Panc1 (cell line): ENCODE measurements around the gene ATAD2B.

ENCODE experiments used
- POLR2AphosphoS5 ChIP-seq: IDR thresholded peaks from 2 replicates; pipeline ENCODE4 v1.6.1; 2012; ENCODE audit warnings: mild to moderate bottlenecking, low read depth, low read length, moderate library complexity
- TF ChIP-seq, protein P1 (sequence below): fragments of 450-650 bp; IDR thresholded peaks from 2 replicates; pipeline ENCODE4 v1.5.1; 2017; ENCODE audit warnings: mild to moderate bottlenecking

DNA sequence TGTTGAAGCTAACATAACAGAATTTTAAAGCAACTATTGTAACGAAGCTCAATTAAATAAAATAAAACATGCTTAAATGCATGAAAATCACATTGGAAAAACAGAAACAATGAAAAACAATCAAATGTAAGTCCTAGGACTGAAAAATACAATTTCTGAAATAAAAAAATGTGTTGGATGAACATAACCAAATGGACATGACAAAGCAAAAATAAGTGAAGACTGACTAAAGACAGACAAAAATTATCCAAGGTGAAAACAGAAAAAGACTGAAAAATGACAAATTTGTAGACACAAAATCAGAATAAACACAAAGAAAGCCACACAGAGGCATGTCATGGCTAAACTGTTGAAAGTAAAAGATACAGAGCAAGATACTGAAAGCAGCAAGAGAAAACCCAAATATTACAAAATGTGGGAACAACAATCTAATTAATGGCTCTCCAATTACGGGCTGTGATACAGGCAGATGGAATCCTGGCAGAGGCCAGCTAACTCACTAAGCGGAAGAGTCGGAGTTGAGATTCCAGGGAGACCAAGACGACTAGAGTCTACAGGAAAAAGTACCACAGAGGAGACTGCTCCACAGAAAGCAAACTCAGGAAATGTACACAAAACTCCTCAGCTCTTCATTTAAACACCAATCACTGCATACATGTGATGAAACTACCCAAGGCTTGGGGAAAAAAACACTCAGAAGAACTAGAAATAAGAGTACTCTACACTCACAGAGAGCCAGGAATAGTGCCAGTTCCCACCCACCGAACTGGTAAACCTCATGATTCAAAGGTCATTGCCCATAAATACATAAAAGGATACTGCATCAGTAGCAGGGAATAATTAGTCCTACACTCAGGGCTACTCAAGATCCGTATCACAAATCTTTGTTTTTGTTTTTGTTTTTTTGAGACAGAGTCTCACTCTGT is 83.6 kb downstream of the ATAD2B start:
- TF ChIP-seq, protein P1, sequence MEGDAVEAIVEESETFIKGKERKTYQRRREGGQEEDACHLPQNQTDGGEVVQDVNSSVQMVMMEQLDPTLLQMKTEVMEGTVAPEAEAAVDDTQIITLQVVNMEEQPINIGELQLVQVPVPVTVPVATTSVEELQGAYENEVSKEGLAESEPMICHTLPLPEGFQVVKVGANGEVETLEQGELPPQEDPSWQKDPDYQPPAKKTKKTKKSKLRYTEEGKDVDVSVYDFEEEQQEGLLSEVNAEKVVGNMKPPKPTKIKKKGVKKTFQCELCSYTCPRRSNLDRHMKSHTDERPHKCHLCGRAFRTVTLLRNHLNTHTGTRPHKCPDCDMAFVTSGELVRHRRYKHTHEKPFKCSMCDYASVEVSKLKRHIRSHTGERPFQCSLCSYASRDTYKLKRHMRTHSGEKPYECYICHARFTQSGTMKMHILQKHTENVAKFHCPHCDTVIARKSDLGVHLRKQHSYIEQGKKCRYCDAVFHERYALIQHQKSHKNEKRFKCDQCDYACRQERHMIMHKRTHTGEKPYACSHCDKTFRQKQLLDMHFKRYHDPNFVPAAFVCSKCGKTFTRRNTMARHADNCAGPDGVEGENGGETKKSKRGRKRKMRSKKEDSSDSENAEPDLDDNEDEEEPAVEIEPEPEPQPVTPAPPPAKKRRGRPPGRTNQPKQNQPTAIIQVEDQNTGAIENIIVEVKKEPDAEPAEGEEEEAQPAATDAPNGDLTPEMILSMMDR = no peak
- no peak for TF ChIP-seq POLR2AphosphoS5
